Measurements from ENCODE around the gene BTN2A1.
"Not testable (repeated sequence)": the region's sequence is repeated elsewhere in the genome, so short reads cannot be mapped to it uniquely, and the experiment has no call there.

The BTN2A1 gene

DNA sequence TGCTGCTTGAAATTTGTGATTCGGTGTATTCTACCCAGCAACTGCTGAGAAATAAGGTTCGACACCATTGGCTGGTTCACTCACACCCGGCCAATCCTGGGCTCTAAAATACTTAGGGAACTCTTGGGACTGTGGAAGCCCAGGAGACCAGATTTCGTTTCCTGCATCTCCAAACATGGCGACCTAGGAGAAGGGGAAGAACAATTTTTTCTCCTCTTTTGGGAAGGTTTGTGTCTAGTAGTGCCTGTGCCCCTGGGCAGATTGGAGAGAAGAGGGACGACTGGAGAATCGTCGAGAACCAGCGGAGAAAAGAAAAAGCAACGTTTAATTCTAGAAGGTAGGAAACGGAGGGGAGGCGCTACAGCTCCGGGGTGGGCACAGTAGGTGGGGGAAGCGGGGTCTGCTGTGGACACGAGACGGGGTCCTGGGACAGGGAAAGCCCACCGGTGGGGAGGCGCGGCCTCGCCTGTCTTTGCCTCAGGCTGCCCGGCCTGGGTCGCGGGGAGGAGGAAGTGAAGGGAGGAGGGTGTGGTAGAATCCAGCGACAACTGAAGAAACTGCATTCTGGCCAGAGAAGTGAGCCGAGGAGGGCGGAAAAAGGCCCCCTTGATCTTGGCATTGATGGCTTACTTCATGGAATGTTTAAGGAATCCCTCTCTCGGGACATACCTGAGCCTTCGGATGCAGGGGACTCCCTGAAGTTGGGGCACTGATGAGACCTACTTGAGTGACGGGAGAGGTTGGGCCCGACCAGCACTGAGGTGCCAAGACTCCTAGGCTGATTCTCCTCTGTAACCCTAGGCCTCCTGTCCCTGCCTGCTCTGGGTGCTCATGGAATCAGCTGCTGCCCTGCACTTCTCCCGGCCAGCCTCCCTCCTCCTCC lies at the start of gene BTN2A1:
Gene BTN2A1, plus strand, starts transcription at position 150 of the 883 bp plus-strand sequence. Its CDS starts 682 bp downstream, at position 832.
- peak; percentile 73 for DNase-seq

DNA sequence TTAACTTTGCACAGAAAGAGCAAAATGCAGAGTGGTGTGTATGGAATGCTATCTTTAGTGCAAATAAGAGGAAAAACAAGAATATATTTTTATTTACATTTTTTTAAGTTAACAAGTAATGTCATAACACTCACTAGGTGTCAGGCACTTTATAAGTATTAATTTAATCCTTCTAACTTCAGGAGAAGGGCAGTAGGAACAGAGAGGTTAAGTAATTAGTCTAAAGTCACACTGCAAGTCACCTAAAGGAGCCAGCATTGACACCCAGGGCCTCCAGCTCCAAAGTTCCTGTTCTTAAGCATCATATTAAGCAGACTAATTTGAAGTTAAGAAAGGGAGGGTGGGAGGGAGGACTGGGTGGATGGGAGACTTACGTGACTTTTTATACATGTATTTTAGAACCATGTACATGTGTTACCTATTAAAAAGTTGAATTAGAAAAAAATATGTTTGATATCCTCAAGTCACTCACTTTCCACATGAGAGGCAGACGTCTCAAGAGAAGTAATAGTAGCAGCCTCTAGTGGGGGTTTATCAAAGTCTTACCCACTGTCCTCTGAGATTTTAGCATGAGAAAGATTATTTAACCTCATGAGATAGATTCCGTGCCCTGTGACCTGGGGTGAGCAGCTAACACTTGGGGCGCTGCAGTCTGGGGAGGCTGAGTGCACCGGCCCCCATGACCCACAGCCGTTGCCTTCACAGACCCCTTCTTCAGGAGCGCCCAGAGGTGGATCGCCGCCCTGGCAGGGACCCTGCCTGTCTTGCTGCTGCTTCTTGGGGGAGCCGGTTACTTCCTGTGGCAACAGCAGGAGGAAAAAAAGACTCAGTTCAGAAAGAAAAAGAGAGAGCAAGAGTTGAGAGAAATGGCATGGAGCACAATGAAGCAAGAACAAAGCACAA lies 48.7 kb upstream of the BTN2A1 start:
- DNase-seq = no peak

DNA sequence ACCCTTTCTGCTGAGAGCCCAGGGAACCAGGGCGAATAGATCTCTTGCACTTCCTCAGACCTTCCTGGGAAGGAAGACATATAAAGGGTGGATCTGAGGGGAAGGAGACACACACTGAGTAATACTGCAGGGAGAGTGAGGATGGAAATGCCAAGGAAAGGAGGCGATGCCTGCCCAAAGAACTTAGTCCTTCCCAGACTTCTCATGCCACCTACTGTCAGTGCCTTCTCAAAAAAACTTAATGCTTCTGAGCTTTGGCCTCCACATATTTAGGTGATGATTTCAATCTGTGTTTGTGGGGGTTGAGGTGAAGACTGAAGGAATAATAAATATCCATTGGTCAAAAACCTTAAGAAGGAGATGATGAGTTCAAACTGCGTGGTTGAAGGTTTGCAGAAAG lies 46.0 kb upstream of the BTN2A1 start:
- no peak for DNase-seq

DNA sequence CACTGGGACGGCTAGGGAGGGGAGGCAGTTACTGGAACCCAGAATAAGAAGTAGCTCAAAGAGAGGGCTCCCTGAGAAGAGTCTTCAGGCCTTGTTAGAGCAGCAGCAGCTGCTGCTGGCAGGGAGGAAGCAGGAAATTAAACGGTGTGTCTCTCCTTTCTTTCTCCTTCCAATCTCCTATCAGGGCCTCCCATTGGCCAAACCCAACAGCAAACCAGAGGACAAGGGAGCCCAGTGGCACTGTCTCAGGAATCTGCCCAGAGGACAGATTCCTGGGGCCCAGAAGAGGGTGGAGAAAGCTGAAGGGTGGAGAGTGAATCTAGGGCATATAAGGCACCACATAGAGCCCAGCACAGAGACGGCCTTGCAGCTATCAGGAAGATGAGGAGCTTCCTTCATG lies 45.5 kb upstream of the BTN2A1 start:
- no peak for DNase-seq

DNA sequence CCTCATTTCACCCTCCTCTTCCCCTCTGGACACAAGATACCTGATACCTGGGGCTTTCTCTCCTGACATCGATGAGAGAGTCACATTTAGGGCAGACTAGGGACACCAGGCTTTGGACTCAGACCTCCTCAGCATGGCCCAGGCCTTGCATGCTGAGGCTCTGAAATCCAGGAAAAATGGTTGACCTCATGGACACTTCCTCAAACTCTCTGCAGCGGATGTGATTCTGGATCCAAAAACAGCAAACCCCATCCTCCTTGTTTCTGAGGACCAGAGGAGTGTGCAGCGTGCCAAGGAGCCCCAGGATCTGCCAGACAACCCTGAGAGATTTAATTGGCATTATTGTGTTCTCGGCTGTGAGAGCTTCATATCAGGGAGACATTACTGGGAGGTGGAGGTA lies 44.8 kb upstream of the BTN2A1 start:
- no peak for DNase-seq

DNA sequence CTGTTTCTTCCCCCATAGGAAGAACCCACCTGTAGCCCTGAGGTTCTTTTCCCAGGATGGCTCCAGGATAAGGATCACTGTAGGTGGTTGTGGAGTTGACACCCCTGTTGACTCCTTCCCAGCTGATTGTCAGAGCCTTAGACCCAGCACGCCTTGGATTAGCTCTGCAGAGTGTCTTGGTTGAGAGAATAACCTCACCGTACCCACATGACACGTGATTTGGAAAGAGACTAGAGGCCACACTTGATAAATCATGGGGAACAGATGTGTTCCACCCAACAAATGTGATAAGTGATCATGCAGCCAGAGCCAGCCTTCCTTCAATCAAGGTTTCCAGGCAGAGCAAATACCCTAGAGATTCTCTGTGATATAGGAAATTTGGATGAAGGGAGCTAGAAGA lies 43.5 kb upstream of the BTN2A1 start:
- no peak for DNase-seq

DNA sequence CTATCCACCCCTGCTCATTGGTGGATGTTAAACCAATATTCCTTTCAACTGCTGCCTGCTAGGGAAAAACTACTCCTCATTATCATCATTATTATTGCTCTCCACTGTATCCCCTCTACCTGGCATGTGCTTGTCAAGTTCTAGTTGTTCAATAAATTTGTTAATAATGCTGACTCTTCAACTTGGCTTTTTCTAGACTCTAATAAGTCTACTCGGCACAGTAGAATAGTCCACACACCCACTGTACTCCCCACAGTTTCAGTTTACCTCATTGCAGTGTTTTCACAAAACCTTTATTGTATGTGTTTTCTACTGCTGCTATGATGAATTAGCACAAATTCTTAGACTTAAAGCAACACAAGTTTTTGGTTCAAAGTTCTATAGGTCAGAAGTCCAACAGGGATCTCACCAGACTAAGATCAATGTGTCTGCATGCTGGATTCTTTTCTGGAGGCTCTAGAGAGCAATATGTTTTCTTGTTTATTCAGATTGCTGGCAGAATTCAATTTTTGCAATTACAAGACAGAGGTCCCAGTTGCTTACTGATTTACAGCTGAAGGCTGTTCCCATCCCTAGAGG lies 42.6 kb upstream of the BTN2A1 start:
- no peak for DNase-seq

DNA sequence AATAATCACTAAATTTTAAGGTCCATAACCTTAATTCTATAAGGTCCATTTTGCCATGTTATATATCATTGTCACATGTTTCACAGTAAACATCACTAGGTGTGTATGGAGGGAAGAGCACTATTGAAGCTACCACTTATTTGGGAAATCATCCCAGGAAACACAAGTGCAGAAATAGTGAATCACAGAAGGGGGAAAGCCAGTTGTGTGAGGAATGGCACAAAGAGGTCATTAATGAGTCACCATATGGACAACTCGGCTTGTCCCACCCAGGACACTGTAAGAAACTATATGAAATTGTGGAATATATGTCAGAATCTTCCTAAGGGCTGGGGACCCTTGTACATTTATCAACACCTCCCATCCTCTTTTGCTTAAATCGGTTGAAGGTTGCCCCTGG lies 42.0 kb upstream of the BTN2A1 start:
- DNase-seq = no peak

DNA sequence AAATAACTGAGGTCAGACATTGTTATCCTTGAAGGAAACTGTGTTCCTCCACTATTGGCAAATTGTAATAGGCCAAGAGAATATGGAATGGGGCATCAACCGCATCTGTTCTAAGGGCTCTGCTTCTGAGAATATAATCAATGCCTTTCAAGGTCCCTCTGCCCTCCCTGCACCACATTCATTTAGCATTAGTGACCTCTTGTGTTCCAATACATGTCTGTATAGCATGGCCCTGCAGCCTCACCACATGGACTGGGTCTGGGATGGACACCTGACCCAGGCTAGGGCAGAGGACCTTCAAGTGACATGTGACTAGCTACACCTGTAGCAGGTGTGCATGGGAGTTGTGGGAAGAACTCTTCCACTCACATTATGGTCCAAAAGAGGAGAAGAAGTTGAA lies 41.5 kb upstream of the BTN2A1 start:
- no peak for DNase-seq

DNA sequence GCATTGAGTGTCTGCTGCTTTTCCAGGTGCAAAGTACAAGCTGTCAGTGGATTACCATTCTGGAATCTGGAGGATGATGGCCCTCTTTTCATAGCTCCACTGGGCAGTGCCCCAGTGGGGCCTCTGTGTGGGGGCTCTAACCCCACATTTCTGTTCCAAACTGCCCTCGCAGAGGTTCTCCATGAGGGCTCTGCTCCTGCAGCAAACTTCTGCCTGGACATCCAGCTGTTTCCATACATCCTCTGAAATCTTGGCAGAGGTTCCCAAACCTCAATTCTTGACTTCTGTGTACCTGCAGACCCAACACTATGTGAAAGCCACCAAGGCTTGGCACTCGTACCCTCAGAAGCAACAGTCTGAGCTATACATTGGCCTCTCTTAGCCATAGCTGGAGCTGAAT lies 39.7 kb upstream of the BTN2A1 start:
- DNase-seq = not testable (repeated sequence)

DNA sequence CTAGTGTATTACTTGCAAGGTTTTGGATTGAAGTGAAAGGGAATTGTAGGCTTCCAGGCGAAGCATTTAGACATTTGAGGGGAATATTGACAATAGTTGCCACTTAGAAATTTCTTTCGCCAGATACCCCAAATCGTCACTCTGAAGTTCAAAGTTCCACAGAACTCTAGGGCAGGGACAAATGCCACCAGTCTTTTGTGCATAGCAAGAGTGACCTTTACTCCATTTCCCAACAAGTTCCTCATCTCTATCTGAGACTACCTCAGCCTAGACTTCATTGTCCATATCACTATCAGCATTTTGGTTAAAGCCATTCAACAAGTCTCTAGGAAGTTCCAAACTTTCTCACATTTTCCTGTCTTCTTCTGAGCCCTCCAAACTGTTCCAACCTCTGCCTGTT lies 39.0 kb upstream of the BTN2A1 start:
- not testable (repeated sequence) for DNase-seq

DNA sequence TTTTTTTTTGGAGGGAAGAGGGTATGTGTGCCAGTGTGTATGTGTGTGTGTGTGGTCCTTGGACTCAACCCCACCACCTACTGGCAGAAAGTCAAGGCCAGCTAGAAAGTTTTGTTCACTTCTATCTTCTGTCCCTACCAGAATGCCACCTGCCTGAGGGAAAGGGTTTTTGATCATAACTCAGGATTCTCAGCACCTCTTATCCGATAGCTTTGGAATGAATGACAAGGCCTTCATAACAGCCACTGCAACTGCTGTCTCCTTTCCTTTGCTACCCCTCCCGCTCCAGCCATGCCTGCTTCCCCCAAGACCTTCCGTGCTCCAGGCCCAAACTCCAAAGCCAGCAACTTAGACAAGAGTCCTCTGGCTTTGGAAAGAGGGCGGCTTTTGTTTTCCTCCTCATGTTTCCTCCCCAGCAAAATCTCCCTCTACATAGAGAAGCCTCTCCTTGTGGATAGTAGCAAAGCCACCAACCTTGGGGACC lies 37.0 kb upstream of the BTN2A1 start:
- DNase-seq = peak; percentile 39

DNA sequence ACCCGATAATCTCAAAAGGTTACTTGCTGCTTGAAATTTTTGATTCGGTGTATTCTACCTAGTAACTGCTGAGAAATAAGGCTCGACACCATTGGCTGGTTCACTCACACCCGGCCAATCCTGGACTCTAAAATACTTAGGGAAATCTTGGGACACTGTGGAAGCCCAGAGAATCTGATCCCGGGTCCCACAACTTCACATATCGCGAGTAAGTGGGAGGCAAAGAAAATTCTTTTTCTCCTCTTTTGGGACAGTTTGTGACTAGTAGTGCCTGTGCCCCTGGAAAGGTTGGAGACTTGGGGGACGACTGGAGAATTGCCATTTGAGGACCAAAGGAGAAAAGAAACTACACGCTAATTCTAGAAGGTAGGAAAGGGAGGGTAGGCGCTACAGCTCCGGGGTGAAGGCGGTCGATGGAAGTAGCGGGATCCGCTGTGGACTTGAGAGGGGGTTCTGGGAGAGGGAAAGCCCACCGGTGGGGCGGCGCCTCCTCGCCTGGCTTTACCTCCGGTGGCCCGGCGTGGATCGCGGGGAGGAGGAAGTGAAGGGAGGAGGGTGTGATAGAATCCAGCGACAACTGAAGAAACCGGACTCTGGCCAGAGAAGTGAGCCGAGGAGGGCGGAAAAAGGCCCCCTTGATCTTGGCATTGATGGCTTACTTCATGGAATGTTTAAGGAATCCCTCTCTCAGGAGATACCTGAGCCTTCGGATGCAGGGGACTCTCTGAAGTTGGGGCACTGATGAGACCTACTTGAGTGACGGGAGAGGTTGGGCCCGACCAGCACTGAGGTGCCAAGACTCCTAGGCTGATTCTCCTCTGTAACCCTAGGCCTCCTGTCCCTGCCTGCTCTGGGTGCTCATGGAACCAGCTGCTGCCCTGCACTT lies 36.3 kb upstream of the BTN2A1 start:
- DNase-seq = peak; percentile 54

DNA sequence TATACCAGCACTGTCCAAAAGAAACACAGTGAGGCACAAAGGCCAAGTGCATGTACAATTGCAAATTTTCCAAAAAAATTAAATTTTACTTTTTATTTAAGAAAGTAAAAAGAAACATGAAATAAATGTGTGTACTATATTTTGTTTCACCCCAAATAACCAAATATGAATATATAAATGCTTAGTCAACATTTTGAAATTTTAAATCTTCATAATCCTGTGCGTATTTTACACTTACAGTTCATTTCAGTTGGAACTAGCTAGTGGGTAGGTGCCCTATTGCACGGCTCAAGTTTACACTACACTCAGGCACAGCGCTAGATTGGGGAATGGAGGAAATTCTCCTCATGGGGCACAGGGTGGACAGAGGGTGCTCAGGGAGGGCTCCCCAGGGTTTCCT lies 35.4 kb upstream of the BTN2A1 start:
- no peak for DNase-seq

DNA sequence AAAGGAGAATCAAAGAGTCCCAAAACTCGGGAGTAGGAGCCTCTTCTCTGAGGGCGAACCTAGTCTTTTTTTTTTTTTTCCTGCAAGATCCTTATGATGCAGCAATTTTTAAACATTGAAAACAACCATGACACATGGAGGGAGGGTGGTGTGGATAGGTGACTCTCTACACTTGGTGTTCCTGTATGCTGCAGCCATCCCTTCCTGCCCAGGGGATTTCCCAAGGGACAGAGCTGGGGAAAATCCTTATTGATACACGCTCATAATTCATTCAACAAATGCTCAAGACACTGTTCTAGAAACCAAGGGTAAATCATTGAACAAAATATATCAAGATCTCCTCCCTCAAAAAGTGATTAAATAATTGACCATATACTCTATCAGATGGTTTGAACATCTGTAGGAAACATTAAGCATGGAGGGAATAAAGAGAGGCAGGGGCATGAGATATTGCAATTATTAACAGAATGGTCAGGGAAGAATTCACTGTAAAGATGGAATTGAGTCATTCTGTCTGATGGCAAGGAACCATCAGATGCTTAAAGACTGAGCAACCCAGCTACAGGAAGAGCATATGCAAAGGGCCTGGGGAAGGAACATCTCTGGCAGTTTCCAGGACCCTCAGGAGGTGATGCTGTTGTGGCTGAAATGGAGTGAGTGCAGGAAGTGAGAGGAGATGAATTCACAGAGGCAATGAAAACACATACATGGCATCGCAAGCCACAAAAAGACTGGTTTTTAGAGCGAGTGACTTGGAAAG lies 30.9 kb upstream of the BTN2A1 start:
- DNase-seq = no peak

DNA sequence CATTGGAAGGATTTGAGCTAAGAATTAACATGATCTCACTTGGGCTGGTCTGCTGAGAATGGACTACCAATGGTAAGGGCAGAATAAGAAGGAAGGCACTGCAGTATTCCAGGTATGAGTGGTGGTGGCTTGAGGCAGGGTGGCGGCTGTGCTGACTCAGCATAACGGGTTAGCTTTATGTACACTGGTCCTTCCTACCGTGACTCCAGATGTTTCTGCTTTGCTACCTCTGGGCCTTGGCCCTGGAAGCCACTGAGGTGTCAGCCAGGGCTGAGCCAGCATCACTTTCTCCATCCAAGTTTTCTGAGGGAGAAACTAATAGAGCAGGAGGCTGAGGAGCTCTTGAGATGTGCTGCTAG lies 30.3 kb upstream of the BTN2A1 start:
- DNase-seq = no peak

DNA sequence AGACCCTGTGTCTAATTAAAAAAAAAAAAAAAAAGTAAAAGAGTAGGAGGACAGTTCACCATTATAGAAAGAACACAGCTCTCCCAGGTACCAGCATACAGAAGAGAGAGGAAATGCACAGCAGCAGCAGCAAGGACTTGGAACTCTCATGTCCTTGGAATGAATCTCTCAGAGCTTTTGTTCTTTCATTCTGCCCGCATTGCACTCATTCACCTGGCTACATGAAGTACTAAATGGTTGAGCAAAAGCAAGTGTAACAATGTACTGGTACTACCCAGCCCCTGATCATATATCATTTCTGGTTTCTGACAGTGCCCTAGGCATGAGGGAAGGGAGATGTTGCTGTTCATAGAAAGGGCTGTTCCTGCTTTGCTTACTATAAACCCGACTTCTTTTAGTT lies 29.5 kb upstream of the BTN2A1 start:
- no peak for DNase-seq

DNA sequence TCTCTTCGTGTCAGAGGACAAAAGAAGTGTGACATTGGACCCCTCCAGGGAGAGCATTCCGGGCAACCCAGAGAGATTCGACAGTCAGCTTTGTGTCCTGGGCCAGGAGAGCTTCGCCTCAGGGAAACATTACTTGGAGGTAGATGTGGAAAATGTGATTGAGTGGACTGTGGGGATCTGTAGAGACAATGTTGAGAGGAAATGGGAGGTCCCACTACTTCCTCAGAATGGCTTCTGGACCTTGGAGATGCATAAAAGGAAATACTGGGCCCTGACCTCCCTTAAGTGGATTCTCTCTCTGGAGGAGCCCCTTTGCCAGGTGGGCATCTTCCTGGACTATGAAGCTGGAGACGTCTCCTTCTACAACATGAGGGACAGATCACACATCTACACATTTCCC lies 27.0 kb upstream of the BTN2A1 start:
- no peak for DNase-seq

DNA sequence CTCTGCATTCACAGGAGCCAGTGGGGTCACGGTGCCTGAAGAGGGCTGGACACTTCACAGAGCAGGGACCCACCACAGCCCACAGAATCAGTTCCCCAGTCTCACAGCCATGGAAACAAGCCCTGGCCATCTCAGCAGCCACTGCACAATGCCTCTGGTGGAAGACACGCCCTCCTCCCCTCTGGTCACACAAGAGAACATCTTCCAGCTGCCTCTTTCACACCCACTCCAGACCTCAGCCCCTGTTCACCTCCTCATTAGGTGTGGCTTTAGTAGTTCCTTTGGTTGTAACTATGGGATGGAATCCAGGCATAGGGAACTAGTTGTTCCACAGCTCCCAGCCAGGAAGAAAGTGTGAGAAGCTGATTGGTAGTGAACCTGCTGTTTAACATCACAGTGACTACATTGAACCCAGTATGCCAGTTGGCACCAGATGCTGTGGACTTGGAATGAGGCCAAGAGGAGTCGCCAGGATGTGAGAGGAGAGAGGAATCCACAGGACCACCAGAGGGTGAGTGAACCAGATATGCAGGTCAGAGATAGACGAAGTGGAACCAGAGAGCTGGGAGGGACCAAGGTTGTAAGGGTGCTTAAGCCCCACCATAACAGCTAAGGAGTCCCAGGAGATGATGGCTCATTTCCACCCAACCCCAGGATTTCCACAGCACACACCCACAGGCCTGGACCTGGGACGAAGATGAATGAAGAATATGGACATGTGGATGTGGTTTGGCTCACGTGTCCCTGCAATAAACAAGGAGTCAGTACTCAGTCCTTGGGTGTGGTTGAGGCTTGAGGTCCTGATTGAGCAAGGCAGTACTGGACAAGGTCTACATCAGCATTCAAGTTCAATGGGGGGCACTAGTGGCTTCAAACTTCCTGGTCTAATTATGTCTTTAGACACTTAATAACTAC lies 26.2 kb upstream of the BTN2A1 start:
- no peak for DNase-seq

DNA sequence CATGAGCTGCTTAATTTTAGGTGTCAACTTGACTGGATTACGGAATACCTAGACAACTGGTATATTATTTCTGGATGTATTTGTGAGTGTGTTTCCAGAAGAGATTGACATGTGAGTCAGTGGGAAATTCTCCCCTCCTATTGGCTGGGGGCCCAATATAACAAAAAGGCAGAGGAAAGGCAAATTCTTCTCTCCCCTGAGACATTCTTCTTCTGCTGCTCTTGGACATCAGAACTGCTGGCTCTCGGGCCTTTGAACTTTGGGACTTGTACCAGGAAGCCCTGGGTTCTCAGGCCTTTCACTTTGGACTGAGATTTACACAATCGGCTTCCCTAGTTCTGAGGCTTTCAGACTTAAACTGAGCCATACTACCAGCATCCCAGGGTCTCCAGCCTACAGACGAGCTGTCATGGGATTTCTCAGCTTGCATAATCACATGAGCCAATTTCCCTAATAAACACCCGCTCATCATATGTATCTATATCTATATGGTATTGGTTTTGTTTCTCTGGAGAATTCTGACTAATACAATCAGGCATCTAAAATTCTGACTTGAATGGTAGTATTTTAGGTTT lies 25.0 kb upstream of the BTN2A1 start:
- DNase-seq = no peak

Data from CD4-positive, alpha-beta T cell treated with Interleukin-17A for 4 hours (primary cell).